ENCODE measurements around the gene TAF11L14.
"Not testable (repeated sequence)": the region's sequence is repeated elsewhere in the genome, so short reads cannot be mapped to it uniquely, and the experiment has no call there.

Gene TAF11L14

GRCh38 chr5:17620627-17621026 lies 13.6 kb upstream of the TAF11L14 start:
- DNase-seq (ENCODE audit: low read depth), result no peak
- TF ChIP-seq CTCF (conservative IDR thresholded peaks at IDR 0.05; ENCODE audit: low read depth, low read length), result no peak
- H3K4me3 ChIP-seq (ENCODE audit: low read length), result no peak overlapping the region

GRCh38 chr5:17625686-17626085 lies 8.6 kb upstream of the TAF11L14 start:
- no peak for TF ChIP-seq CTCF (conservative IDR thresholded peaks at IDR 0.05; ENCODE audit: low read depth, low read length)
- no peak overlapping the region for H3K4me3 ChIP-seq (ENCODE audit: low read length)
- no peak for DNase-seq (ENCODE audit: low read depth)

- not testable (repeated sequence) for H3K4me3 ChIP-seq (ENCODE audit: low read length)
Measured at GRCh38 chr5:17631788-17632187, 2.5 kb upstream of the TAF11L14 start, which contains the start of gene TAF11L13. Gene TAF11L13, plus strand, starts transcription at chr5:17632088.

GRCh38 chr5:17649232-17649631 lies 15.0 kb downstream of the TAF11L14 start:
- not testable (repeated sequence) for H3K4me3 ChIP-seq (ENCODE audit: low read length); DNase-seq (ENCODE audit: low read depth)

More at GRCh38 chr5:17631788-17632187, 2.5 kb upstream of the TAF11L14 start, which contains the start of gene TAF11L13:
- DNase-seq (ENCODE audit: low read depth), result not testable (repeated sequence)

- H3K4me3 ChIP-seq (ENCODE audit: low read length), result not testable (repeated sequence)
Measured at GRCh38 chr5:17655201-17655759, 21.0 kb downstream of the TAF11L14 start.

GRCh38 chr5:17655921-17656320 lies 21.7 kb downstream of the TAF11L14 start:
- TF ChIP-seq CTCF (conservative IDR thresholded peaks at IDR 0.05; ENCODE audit: low read depth, low read length), result no peak
- no peak overlapping the region for H3K4me3 ChIP-seq (ENCODE audit: low read length)
- DNase-seq (ENCODE audit: low read depth), result no peak

More at GRCh38 chr5:17655201-17655759, 21.0 kb downstream of the TAF11L14 start:
- DNase-seq (ENCODE audit: low read depth), result not testable (repeated sequence)

- DNase-seq (ENCODE audit: low read depth), result no peak
- TF ChIP-seq CTCF (conservative IDR thresholded peaks at IDR 0.05; ENCODE audit: low read depth, low read length), result no peak
- no peak overlapping the region for H3K4me3 ChIP-seq (ENCODE audit: low read length)
Measured at GRCh38 chr5:17663182-17663581, 28.9 kb downstream of the TAF11L14 start.

GRCh38 chr5:17665836-17666235 lies 31.6 kb downstream of the TAF11L14 start:
- DNase-seq (ENCODE audit: low read depth), result no peak
- H3K4me3 ChIP-seq (ENCODE audit: low read length), result no peak overlapping the region
- no peak for TF ChIP-seq CTCF (conservative IDR thresholded peaks at IDR 0.05; ENCODE audit: low read depth, low read length)

- TF ChIP-seq CTCF (conservative IDR thresholded peaks at IDR 0.05; ENCODE audit: low read depth, low read length), result no peak
- no peak for DNase-seq (ENCODE audit: low read depth)
Measured at GRCh38 chr5:17666726-17667235, 32.5 kb downstream of the TAF11L14 start.

More at GRCh38 chr5:17666726-17667235, 32.5 kb downstream of the TAF11L14 start:
- no peak overlapping the region for H3K4me3 ChIP-seq (ENCODE audit: low read length)
